ENCODE data around the gene SNX20. TPM values are rescaled to one million over a fixed set of nuclear protein-coding genes. Genes with fewer than 3 reads are reported as not detected.

Gene SNX20
- total RNA-seq, 1 donor from 2014 or later, result not detected

GRCh38 chr16:50653633-50654519, 27.2 kb downstream of the SNX20 start:
- Histone ChIP-seq H3K4me2 (ENCODE audit: low read length) (no peak overlapping the region), H3K4me3 (ENCODE audit: insufficient read depth, low read depth, low read length) (no peak overlapping the region), H3K79me2 (ENCODE audit: insufficient read depth, low read length) (no peaks in the 10 kb centered on the region), H3K27me3 (ENCODE audit: insufficient read depth, low read length) (no peaks in the 10 kb centered on the region), H3K36me3 (ENCODE audit: insufficient read depth, low read length) (no peaks in the 10 kb centered on the region), H3K9ac (ENCODE audit: low read length) (no peak overlapping the region), H2AFZ (ENCODE audit: low read depth, low read length) (no peak overlapping the region), H3K27ac (ENCODE audit: low read depth, low read length) (no peak overlapping the region), H3K9me3 (ENCODE audit: insufficient read depth, low read depth, low read length) (no peaks in the 10 kb centered on the region), H3K4me1 (ENCODE audit: insufficient read depth, low read length) (no peaks in the 10 kb centered on the region), H4K20me1 (ENCODE audit: insufficient read depth, low read length) (no peaks in the 10 kb centered on the region)
- Mint-ChIP-seq H3K9me3 (ENCODE audit: unreplicated experiment) (no peaks in the 10 kb centered on the region), H3K4me3 (ENCODE audit: unreplicated experiment) (no peak overlapping the region), H3K4me1 (ENCODE audit: low read depth, unreplicated experiment) (no peaks in the 10 kb centered on the region), H3K27me3 (ENCODE audit: low read depth, unreplicated experiment) (peaks cover 26% of the 10 kb centered on the region), H3K27ac (ENCODE audit: unreplicated experiment) (no peak overlapping the region), H3K36me3 (ENCODE audit: low read depth, unreplicated experiment) (peaks cover 2% of the 10 kb centered on the region)
- TF ChIP-seq EZH2 (IDR thresholded peaks at IDR 0.05; ENCODE audit: insufficient read depth, low read length) (no peak), CTCF (IDR thresholded peaks at IDR 0.05; ENCODE audit: insufficient read depth, low read depth, low read length) (no peak)
- DNase-seq (ENCODE audit: low read depth), result no peak
- no peak for FAIRE-seq

DNA sequence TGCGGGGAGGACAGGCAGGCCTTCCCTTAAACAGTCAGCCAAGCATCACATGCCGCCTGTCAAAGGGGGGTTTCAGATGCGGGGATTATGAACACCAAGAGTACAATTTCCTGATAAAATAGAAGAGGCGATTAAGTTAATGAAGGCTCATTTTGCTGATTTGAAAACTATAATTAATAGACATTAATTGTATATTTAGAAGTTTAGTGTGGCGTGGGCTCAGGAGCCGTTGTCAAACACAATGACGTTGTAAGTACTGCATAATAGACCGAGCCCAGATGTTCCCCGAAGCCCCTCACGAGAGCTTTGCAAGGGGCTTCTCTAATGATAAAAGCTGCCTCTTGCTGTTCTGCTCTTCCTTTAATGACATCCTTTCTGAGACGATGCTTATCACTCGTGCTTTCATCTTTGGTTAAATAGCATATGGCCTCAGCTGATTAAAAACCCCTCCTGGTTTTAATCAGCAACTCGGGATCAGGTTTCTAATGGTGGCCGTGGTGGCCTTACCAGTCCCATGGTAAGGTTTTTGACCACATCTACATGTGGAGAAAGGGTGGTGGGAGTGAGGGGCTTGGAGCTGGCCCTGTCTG, 28.2 kb downstream of the SNX20 start:
- TF ChIP-seq CTCF (IDR thresholded peaks at IDR 0.05; ENCODE audit: insufficient read depth, low read depth, low read length) (no peak), EZH2 (IDR thresholded peaks at IDR 0.05; ENCODE audit: insufficient read depth, low read length) (no peak)
- H3K36me3 ChIP-seq (ENCODE audit: insufficient read depth, low read length), result no peaks in the 10 kb centered on the region
- peaks cover 2% of the 10 kb centered on the region for H3K36me3 Mint-ChIP-seq (ENCODE audit: low read depth, unreplicated experiment)
- H3K27me3 Mint-ChIP-seq (ENCODE audit: low read depth, unreplicated experiment), result peaks cover 29% of the 10 kb centered on the region
- H3K4me2 ChIP-seq (ENCODE audit: low read length), result no peak overlapping the region
- H3K4me3 Mint-ChIP-seq (ENCODE audit: unreplicated experiment), result no peak overlapping the region
- DNase-seq (ENCODE audit: low read depth) (no peak), FAIRE-seq (no peak)
- H3K27ac Mint-ChIP-seq (ENCODE audit: unreplicated experiment), result no peak overlapping the region
- no peaks in the 10 kb centered on the region for H3K4me1 Mint-ChIP-seq (ENCODE audit: low read depth, unreplicated experiment)
- no peaks in the 10 kb centered on the region for H3K9me3 ChIP-seq (ENCODE audit: insufficient read depth, low read depth, low read length)
- no peaks in the 10 kb centered on the region for H3K4me1 ChIP-seq (ENCODE audit: insufficient read depth, low read length)
- H3K4me3 ChIP-seq (ENCODE audit: insufficient read depth, low read depth, low read length), result no peak overlapping the region
- no peaks in the 10 kb centered on the region for H3K27me3 ChIP-seq (ENCODE audit: insufficient read depth, low read length)
- H3K79me2 ChIP-seq (ENCODE audit: insufficient read depth, low read length), result no peaks in the 10 kb centered on the region
- no peak overlapping the region for H3K9ac ChIP-seq (ENCODE audit: low read length)
- H4K20me1 ChIP-seq (ENCODE audit: insufficient read depth, low read length), result no peaks in the 10 kb centered on the region
- no peak overlapping the region for H2AFZ ChIP-seq (ENCODE audit: low read depth, low read length)
- H3K27ac ChIP-seq (ENCODE audit: low read depth, low read length), result no peak overlapping the region
- peaks cover 6% of the 10 kb centered on the region for H3K9me3 Mint-ChIP-seq (ENCODE audit: unreplicated experiment)

All from astrocyte (in vitro differentiated cells and primary cell).